GM13977 (cell line): ENCODE results near the gene RPL13.
"Not testable (repeated sequence)": the region's sequence is repeated elsewhere in the genome, so short reads cannot be mapped to it uniquely, and the experiment has no call there.

ENCODE experiments used
- DNase-seq: peaks from one replicate; pipeline ENCODE4 v3.0.0; 2012; ENCODE audit warnings: low spot score
- in situ Hi-C: fragments of 300-500 bp; cut with MboI; formaldehyde crosslinking; loops from one replicate; pipeline ENCODE4 v1.12.0; 2022; ENCODE audit warnings: low sequenced_read_pairs, low pct_unique_long_range_greater_than_20kb, mixed read lengths, inconsistent platforms; ENCODE audit not compliant: unreplicated experiment
- TF ChIP-seq, protein P1 (sequence below): IDR thresholded peaks from 2 replicates; pipeline ENCODE4 v1.5.1; 2012; ENCODE audit warnings: mild to moderate bottlenecking, control low read depth; ENCODE audit not compliant: insufficient read depth; ENCODE audit errors: extremely low read depth, missing control alignments

The RPL13 gene

DNA sequence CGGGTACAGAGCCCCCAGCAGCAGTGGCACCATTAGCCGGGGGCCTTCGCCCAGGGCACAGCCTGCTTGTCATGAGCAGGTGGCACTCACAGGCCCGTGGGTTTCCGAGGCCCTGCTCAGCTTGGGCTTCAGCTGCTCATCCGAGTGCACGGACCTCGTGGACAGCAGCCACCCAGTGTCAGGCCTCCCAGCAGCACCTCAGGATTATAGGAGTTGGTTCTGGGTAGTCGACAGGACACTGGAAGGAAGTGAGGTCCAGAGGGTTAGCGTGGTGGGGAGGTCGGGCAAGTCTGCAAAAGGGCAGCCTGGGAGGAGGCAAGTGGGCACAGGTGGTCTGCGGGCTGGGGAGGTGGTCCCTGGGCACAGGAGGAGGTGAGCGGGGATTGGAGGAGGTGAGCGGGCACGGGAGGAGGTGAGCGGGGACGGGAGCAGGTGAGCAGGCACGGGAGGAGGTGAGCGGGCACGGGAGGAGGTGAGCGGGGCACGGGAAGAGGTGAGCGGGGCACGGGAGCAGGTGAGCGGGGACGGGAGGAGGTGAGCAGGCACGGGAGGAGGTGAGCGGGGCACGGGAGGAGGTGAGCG lies 10.0 kb downstream of the RPL13 start:
- TF ChIP-seq, protein P1, sequence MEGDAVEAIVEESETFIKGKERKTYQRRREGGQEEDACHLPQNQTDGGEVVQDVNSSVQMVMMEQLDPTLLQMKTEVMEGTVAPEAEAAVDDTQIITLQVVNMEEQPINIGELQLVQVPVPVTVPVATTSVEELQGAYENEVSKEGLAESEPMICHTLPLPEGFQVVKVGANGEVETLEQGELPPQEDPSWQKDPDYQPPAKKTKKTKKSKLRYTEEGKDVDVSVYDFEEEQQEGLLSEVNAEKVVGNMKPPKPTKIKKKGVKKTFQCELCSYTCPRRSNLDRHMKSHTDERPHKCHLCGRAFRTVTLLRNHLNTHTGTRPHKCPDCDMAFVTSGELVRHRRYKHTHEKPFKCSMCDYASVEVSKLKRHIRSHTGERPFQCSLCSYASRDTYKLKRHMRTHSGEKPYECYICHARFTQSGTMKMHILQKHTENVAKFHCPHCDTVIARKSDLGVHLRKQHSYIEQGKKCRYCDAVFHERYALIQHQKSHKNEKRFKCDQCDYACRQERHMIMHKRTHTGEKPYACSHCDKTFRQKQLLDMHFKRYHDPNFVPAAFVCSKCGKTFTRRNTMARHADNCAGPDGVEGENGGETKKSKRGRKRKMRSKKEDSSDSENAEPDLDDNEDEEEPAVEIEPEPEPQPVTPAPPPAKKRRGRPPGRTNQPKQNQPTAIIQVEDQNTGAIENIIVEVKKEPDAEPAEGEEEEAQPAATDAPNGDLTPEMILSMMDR, result no peak
- in situ Hi-C loops, result no loop called here
- DNase-seq, result no peak

DNA sequence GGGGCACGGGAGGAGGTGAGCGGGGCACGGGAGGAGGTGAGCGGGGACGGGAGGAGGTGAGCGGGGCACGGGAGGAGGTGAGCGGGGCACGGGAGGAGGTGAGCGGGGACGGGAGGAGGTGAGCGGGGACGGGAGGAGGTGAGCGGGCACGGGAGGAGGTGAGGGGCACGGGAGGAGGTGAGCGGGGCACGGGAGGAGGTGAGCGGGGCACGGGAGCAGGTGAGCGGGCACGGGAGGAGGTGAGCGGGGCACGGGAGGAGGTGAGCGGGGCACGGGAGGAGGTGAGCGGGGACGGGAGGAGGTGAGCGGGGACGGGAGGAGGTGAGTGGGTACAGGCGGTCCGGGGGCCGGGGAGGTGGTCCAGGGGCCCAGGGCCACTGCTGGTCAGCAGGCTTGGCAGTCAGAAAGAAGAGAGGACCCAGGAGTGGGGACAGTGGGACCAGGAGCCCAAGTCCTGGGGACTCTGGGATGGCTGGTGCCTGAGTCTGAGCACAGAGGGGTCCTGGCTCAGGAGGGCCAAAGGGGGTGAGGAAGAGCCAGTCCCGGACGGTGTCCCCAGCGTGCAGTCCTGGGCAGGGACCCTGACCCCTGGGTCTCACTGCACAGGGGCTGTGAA lies 10.6 kb downstream of the RPL13 start:
- in situ Hi-C loops, DNase-seq: not testable (repeated sequence)

DNA sequence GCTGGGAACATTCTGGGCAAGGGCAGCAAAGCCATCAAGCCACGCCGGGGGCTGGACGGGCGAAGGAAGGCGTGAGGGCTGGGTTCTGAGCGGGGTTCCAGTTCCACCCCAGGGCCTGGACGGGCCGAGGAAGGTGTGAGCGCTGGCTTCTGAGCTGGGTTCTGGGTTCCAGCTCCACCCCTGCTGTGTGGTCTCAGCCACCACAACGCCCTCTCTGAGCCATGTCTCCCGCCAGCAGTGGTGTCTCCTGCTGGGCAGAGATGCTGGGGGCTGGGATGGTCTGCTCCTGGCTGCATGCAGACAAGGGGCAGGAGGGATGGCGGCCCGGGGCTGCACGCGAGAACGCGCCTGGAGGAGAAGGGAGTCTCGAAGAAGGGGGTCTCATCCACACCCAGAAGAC lies 11.2 kb downstream of the RPL13 start:
- DNase-seq, result no peak
- TF ChIP-seq, protein P1, result no peak
- in situ Hi-C loops, result no loop called here

DNA sequence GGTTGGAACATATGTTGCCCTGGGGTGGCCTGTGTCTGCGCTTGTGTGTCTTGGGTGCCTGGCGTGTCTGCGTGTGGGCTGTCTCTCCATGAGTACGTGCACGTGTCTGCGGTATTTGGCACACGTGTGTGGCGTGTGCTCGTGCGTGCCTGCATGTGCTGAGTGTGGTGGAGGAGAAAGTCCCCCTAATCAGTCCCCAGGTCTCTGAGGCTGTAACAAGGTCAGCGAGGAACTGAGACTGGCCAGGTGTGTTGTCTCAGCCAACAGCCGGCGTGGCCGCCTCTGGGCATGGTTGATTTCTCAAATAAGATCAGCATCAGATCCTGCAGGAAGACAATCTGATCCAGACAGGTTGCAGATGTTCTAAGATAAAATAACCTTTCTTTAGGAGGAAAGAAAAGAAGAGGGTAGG lies 11.6 kb downstream of the RPL13 start:
- in situ Hi-C loops, result no loop called here
- TF ChIP-seq, protein P1, result no peak
- DNase-seq, result no peak

DNA sequence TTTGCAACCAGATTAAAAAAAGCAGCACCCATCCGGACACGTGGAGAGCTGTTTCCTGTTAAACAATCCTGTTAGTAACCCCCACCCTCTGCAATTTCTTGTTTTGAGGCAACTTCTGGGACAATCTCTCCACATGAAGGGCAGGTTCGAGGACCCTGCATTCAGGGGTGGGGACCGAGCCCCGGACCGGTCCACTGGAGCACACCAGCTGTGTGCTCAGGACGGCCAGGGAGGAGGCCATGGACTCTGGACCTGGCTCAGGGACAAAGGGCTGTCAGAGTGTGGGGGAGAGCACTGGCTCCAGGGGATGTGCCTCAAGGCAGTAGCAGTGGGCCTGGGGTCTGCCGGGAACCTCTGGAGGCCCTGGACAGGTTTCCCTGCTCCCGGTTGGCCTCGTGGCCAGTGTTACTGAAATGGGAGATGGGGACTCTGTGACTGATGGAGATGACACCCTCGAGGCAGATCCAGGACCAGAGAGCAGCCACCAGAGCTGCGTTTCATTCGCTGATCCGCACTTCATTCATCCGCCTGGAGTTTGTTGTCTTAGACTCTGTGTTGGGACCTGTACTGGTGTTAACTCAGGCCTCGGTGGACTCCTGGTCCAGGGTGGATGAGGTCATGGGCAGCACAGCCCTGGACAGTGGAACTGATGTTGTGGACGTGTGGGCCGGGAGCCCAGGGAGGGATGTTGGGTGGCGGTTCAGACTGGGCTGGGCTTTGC lies 12.2 kb downstream of the RPL13 start:
- no peak for DNase-seq
- in situ Hi-C loops, result no loop called here
- TF ChIP-seq, protein P1, result no peak

DNA sequence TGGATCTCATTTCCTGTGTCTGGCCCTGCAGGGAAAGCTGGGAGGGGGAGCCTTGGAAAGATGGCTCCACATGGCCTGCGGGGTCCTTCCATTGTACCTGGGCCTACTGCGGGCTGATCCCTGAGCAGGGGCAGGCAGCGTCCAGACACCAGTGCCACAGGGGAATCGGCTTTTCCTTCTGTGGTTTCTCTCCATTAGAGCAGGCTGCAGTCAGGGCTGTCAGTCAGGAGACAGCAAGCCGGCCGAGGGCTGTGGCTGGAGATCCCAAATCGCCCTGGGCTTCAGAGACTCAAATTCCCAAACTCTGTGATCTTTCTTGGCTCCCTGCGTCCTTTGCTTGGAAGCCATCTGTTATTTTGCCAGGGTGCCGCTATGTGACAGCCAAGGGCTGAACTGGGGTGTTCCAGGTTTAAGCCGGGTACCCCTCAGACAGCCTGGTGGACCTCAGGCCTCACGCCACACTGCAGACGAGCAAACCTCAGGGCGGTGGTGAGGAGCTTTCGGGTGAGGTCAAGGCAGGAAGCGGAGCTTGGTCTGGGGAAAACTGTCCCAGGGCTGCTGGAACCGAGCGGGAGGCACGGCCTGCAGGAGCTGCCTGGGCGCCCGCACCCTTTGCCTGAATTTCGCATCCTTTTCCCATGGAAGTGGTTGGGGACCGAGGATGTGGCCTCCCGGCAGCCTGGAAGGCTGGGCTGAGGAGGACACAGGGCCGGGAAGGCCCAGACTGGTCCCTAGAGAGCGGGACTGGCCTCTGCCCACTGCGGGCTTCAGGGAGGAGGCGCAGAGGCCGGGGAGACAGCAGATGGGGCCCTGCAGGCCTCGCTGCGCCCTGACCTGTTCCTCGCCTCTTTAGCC lies 13.6 kb downstream of the RPL13 start:
- DNase-seq, result no peak
- in situ Hi-C loops, result no loop called here
- TF ChIP-seq, protein P1, result no peak
